GM23338 (cell line): ENCODE data around the gene PDZD8. TPM values are rescaled to one million over a fixed set of nuclear protein-coding genes. Genes with fewer than 3 reads are reported as not detected.

Experiments
- ATAC-seq: fragments of 200-7000 bp; cut with Tn5 transposase; 3 replicates; pipeline ENCODE4 v1.9.1; 2020
- DNase-seq: peaks from one replicate; pipeline ENCODE4 v3.0.0-alpha.2; 2015; ENCODE audit warnings: low spot score
- H2AFZ ChIP-seq: fragments of 200-600 bp; sonication (generic); 2 replicates; pipeline ENCODE4 v1.8.0; 2016; ENCODE audit warnings: antibody characterized with exemption, mild to moderate bottlenecking, moderate library complexity
- H3F3A ChIP-seq: fragments of 200-600 bp; sonication (generic); replicated peaks from 2 replicates; pipeline ENCODE4 v1.8.0; 2017; ENCODE audit warnings: antibody characterized with exemption, mixed run types, low read depth
- H3K27ac ChIP-seq: fragments of 200-600 bp; sonication (generic); 2 replicates; pipeline ENCODE4 v1.6.1; 2016; ENCODE audit warnings: low read depth
- H3K27me3 ChIP-seq: fragments of 200-600 bp; sonication (generic); 2 replicates; pipeline ENCODE4 v1.8.0; 2016; ENCODE audit warnings: mild to moderate bottlenecking, mixed run types, moderate library complexity; ENCODE audit not compliant: insufficient read depth
- H3K36me3 ChIP-seq: fragments of 200-600 bp; sonication (generic); 2 replicates; pipeline ENCODE4 v1.8.0; 2016; ENCODE audit warnings: mild to moderate bottlenecking; ENCODE audit not compliant: insufficient read depth
- H3K4me1 ChIP-seq: fragments of 200-600 bp; sonication (generic); 2 replicates; pipeline ENCODE4 v1.8.0; 2016; ENCODE audit warnings: mild to moderate bottlenecking, moderate library complexity; ENCODE audit not compliant: insufficient read depth
- H3K4me2 ChIP-seq: fragments of 200-600 bp; sonication (generic); 2 replicates; pipeline ENCODE4 v1.7.1; 2017; ENCODE audit warnings: mixed run types
- H3K4me3 ChIP-seq: fragments of 200-600 bp; sonication (generic); 2 replicates; pipeline ENCODE4 v1.6.1; 2016; ENCODE audit warnings: mixed run types
- H3K79me2 ChIP-seq: fragments of 200-600 bp; sonication (generic); replicated peaks from 2 replicates; pipeline ENCODE4 v1.8.0; 2017; ENCODE audit warnings: mild to moderate bottlenecking; ENCODE audit not compliant: insufficient read depth
- H3K9me2 ChIP-seq: fragments of 200-600 bp; sonication (generic); 2 replicates; pipeline ENCODE4 v1.8.0; 2017; ENCODE audit not compliant: insufficient read depth
- H4K20me1 ChIP-seq: fragments of 200-600 bp; sonication (generic); replicated peaks from 2 replicates; pipeline ENCODE4 v1.8.0; 2017; ENCODE audit warnings: mild to moderate bottlenecking; ENCODE audit not compliant: insufficient read depth
- H3K27ac Mint-ChIP-seq: 2 replicates; pipeline ENCODE4 v1.8.0; 2020; ENCODE audit warnings: inconsistent platforms, mild to moderate bottlenecking, moderate library complexity, mixed read lengths
- H3K27me3 Mint-ChIP-seq: 3 replicates; pipeline ENCODE4 v1.8.0; 2022; ENCODE audit warnings: low read depth, mild to moderate bottlenecking, moderate library complexity, mixed read lengths, inconsistent platforms; ENCODE audit not compliant: insufficient read depth, poor library complexity
- H3K36me3 Mint-ChIP-seq: 3 replicates; pipeline ENCODE4 v1.8.0; 2021; ENCODE audit warnings: low read depth, mild to moderate bottlenecking, inconsistent platforms, moderate library complexity, mixed read lengths
- H3K4me1 Mint-ChIP-seq: 3 replicates; pipeline ENCODE4 v1.8.0; 2020; ENCODE audit warnings: mild to moderate bottlenecking, inconsistent platforms, mixed read lengths
- H3K4me3 Mint-ChIP-seq: 3 replicates; pipeline ENCODE4 v1.8.0; 2021; ENCODE audit warnings: moderate library complexity, mild to moderate bottlenecking, inconsistent platforms, mixed read lengths
- H3K9me3 Mint-ChIP-seq: 3 replicates; pipeline ENCODE4 v1.8.0; 2020; ENCODE audit warnings: moderate library complexity, mild to moderate bottlenecking, inconsistent platforms, mixed read lengths
- CREB1 ChIP-seq: fragments of 250-450 bp; sonication (Bioruptor Pico); IDR thresholded peaks from 2 replicates; pipeline ENCODE4 v1.5.0; 2020; ENCODE audit warnings: low read depth, mild to moderate bottlenecking, moderate library complexity
- CTCF ChIP-seq, 2 experiments: fragments of 200-600 bp in 1 of 2; sonication (generic) in 1 of 2; conservative IDR thresholded peaks; 2 replicates each; pipeline versions ENCODE4 v1.5.1 to v1.6.1; 2016 to 2017; ENCODE audit warnings: antibody characterized with exemption in 2 of 2, low read depth in 2 of 2, mild to moderate bottlenecking in 2 of 2, moderate library complexity in 1 of 2
- EZH2 ChIP-seq: fragments of 200-600 bp; sonication (generic); IDR thresholded peaks from one replicate; pipeline ENCODE4 v1.8.0; 2017; ENCODE audit warnings: antibody characterized with exemption, mild to moderate bottlenecking, low read depth; ENCODE audit not compliant: unreplicated experiment
- EZH2phosphoT487 ChIP-seq: fragments of 200-600 bp; sonication (generic); IDR thresholded peaks from one replicate; pipeline ENCODE4 v1.8.1; 2018; ENCODE audit warnings: antibody characterized with exemption; ENCODE audit not compliant: unreplicated experiment
- JUNB ChIP-seq: IDR thresholded peaks from one replicate; pipeline ENCODE4 v1.6.1; 2016; ENCODE audit warnings: antibody characterized with exemption; ENCODE audit not compliant: unreplicated experiment
- REST ChIP-seq: IDR thresholded peaks from one replicate; pipeline ENCODE4 v1.6.1; 2018; ENCODE audit warnings: antibody characterized with exemption; ENCODE audit not compliant: unreplicated experiment
- STAT1 ChIP-seq: IDR thresholded peaks from one replicate; pipeline ENCODE4 v1.6.1; 2016; ENCODE audit warnings: antibody characterized with exemption; ENCODE audit not compliant: unreplicated experiment
- ZNF114 ChIP-seq: fragments of 250-450 bp; sonication (Bioruptor Pico); IDR thresholded peaks from 2 replicates; pipeline ENCODE4 v1.5.0; 2020; ENCODE audit warnings: mild to moderate bottlenecking, moderate library complexity
- ZNF331 ChIP-seq: fragments of 250-450 bp; sonication (Bioruptor Pico); IDR thresholded peaks from 2 replicates; pipeline ENCODE4 v1.5.0; 2020; ENCODE audit warnings: low read depth, mild to moderate bottlenecking, moderate library complexity
- ZNF462 ChIP-seq: fragments of 250-450 bp; sonication (Bioruptor Pico); IDR thresholded peaks from 2 replicates; pipeline ENCODE4 v1.5.0; 2020; ENCODE audit warnings: mild to moderate bottlenecking, moderate library complexity
- polyA plus RNA-seq: library from polyadenylated mRNA; unstranded; fragments of >200 nt; fragmentation: Nextera tagmentation; extraction: Ambion mirVana; gene quantifications from 2 replicates; pipeline ENCODE4 v1.2.1, GENCODE V29; 2016
- total RNA-seq: library from RNA; depleted of rRNA; stranded (reverse); fragments of >200 nt; shearing (Covaris generic); gene quantifications from 2 replicates; pipeline ENCODE4 v1.2.3, GENCODE V29; 2014

Gene PDZD8
- total and polyA plus RNA-seq, 2 experiments from 2014 or later, result 11.4 to 28.6 TPM

DNA sequence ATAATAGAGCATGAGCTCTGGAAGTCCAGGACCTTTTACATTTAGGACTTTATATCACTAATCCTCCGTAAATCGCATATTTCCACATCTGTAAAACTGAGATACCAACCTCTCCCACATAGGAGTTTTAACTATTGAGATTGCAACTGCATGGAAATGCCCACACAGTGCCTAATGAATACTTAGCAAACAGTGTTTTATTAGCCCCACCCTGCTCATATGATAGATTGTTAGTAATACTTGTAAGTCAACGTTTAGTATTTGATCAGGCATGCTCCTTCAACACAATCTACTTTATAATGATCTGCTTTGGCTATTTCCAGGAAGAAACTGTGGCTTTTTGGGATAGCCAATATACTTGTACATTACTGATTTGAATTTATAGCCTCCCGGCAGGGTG is 8.5 kb downstream of the PDZD8 start:
- no peaks in the 10 kb centered on the region for H3F3A ChIP-seq
- H3K27me3 ChIP-seq, result no peaks in the 10 kb centered on the region
- no peak overlapping the region for H2AFZ ChIP-seq
- H3K4me3 ChIP-seq, result no peak overlapping the region
- H3K79me2 ChIP-seq, result peaks cover 100% of the 10 kb centered on the region
- H3K36me3 Mint-ChIP-seq, result no peaks in the 10 kb centered on the region; the same call in 2 of the 3 replicates
- no peak overlapping the region for H3K4me3 Mint-ChIP-seq
- H3K27ac ChIP-seq, result no peak overlapping the region
- no peak for DNase-seq
- no peaks in the 10 kb centered on the region for H3K27me3 Mint-ChIP-seq
- H3K9me2 ChIP-seq, result no peaks in the 10 kb centered on the region
- peaks cover 37% of the 10 kb centered on the region for H3K4me1 ChIP-seq
- peaks cover 33% of the 10 kb centered on the region for H3K4me1 Mint-ChIP-seq
- no peak for TF ChIP-seq ZNF114
- ATAC-seq, result no peak
- no peaks in the 10 kb centered on the region for H3K9me3 Mint-ChIP-seq
- H3K4me2 ChIP-seq, result no peak overlapping the region
- no peaks in the 10 kb centered on the region for H3K36me3 ChIP-seq
- H3K27ac Mint-ChIP-seq, result no peak overlapping the region
- peaks cover 30% of the 10 kb centered on the region for H4K20me1 ChIP-seq

DNA sequence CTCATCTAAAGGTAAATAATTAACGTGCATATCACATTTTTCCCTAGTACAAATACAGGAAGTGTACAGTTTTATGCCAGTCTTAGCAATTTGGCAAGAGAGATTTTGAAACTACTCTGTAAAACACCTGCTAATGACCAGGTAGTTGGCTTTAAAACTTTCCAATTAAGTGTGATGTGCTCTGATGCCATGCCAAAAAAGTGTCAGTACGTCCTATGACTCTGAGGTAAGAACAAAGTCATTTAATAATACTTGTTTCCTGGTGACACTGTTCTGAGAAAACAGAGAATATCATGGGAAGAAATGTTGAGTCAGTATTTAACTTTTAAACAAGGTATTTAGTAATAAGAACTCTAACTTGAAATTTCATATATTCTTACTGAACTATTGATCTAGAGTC is 9.6 kb downstream of the PDZD8 start:
- ATAC-seq (no peak), DNase-seq (no peak)
- Mint-ChIP-seq H3K4me3 (no peak overlapping the region), H3K4me1 (peaks cover 36% of the 10 kb centered on the region), H3K27ac (no peak overlapping the region), H3K27me3 (no peaks in the 10 kb centered on the region), H3K36me3 (no peaks in the 10 kb centered on the region), H3K9me3 (no peaks in the 10 kb centered on the region)
- H3K27me3 ChIP-seq, result no peaks in the 10 kb centered on the region
- H3K36me3 ChIP-seq, result no peaks in the 10 kb centered on the region
- no peak overlapping the region for H3K4me3 ChIP-seq
- no peak overlapping the region for H3K4me2 ChIP-seq
- H3K4me1 ChIP-seq, result peaks cover 29% of the 10 kb centered on the region
- H3K79me2 ChIP-seq, result peaks cover 100% of the 10 kb centered on the region
- no peak overlapping the region for H3K27ac ChIP-seq
- no peaks in the 10 kb centered on the region for H3K9me2 ChIP-seq
- no peak overlapping the region for H2AFZ ChIP-seq
- H3F3A ChIP-seq, result no peaks in the 10 kb centered on the region
- H4K20me1 ChIP-seq, result peaks cover 19% of the 10 kb centered on the region
- TF ChIP-seq STAT1 (no peak), EZH2phosphoT487 (no peak), ZNF331 (CRISPR knock-in tag) (no peak), CTCF (conservative IDR thresholded peaks at IDR 0.05; ENCODE audit: low read depth in 2 of 2) (no peak), ZNF462 (no peak), CREB1 (CRISPR knock-in tag) (no peak), EZH2 (no peak), ZNF114 (no peak), JUNB (no peak), REST (no peak)
